H1 (cell line): ENCODE data around the gene FNDC10. TPM values are rescaled to one million over a fixed set of nuclear protein-coding genes. Genes with fewer than 3 reads are reported as not detected.
"Not testable (repeated sequence)": the region's sequence is repeated elsewhere in the genome, so short reads cannot be mapped to it uniquely, and the experiment has no call there.

Experiments
- CTCF ChIA-PET: fragments of 300-600 bp; sonication (Branson Sonifier 250); formaldehyde crosslinking; loops from one replicate; lab custom pipeline; 2021; ENCODE audit not compliant: partially characterized antibody; lab: Charles Lee
- POLR2A ChIA-PET: fragments of 300-600 bp; sonication (Branson Sonifier 250); formaldehyde crosslinking; loops from one replicate; lab custom pipeline; 2021; ENCODE audit warnings: inconsistent platforms; ENCODE audit not compliant: partially characterized antibody; lab: Charles Lee
- DNase-seq, 2 experiments: peaks; one replicate each; pipeline versions ENCODE4 v3.0.0 to v3.0.0-alpha.2; 2010 to 2022; ENCODE audit warnings: low spot score in 2 of 2, low read depth in 1 of 2, mixed read lengths in 1 of 2
- FAIRE-seq: peaks from 2 replicates; lab custom pipeline; 2011; peaks lifted over from hg19 to GRCh38; lab: Jason Lieb, UNC
- H2AFZ ChIP-seq: 2 replicates; pipeline ENCODE4 v1.8.1; 2012; ENCODE audit warnings: low read length, inconsistent platforms
- H2AK5ac ChIP-seq: 2 replicates; pipeline ENCODE4 v1.6.1; 2013; ENCODE audit warnings: low read depth, low read length
- H2BK120ac ChIP-seq: replicated peaks from 2 replicates; pipeline ENCODE3; 2013; ENCODE audit warnings: low read depth, low read length, inconsistent platforms
- H2BK12ac ChIP-seq: 2 replicates; pipeline ENCODE4 v1.6.1; 2013; ENCODE audit warnings: low read depth, low read length
- H2BK15ac ChIP-seq: 2 replicates; pipeline ENCODE4 v1.6.1; 2013; ENCODE audit warnings: low read length
- H2BK20ac ChIP-seq: 2 replicates; pipeline ENCODE4 v1.6.1; 2013; ENCODE audit warnings: low read length
- H2BK5ac ChIP-seq: 2 replicates; pipeline ENCODE4 v1.6.1; 2013; ENCODE audit warnings: low read depth, low read length
- H3K14ac ChIP-seq: 2 replicates; pipeline ENCODE4 v1.6.1; 2013; ENCODE audit warnings: inconsistent platforms; ENCODE audit not compliant: insufficient read length
- H3K18ac ChIP-seq: 2 replicates; pipeline ENCODE4 v1.6.1; 2013; ENCODE audit warnings: low read length; ENCODE audit errors: extremely low read depth
- H3K23ac ChIP-seq: 2 replicates; pipeline ENCODE4 v1.6.1; 2013; ENCODE audit warnings: inconsistent platforms; ENCODE audit not compliant: insufficient read length
- H3K23me2 ChIP-seq: 2 replicates; pipeline ENCODE4 v1.6.1; 2013; ENCODE audit warnings: low read depth, low read length
- H3K27ac ChIP-seq: 2 replicates; pipeline ENCODE4 v1.6.1; 2011; ENCODE audit warnings: low read depth, low read length, inconsistent platforms
- H3K27me3 ChIP-seq, 4 experiments: replicated peaks in 1 of 4; 1 replicate in 1 of 4; 2 replicates in 3 of 4; pipeline versions ENCODE4 v1.6.1 to v1.8.1; 2011 to 2013; ENCODE audit warnings: low read length in 3 of 4, mild to moderate bottlenecking in 3 of 4, inconsistent platforms in 2 of 4, mixed read lengths in 2 of 4, moderate library complexity in 1 of 4; ENCODE audit not compliant: control insufficient read depth in 3 of 4, insufficient read depth in 3 of 4; ENCODE audit errors: extremely low read depth in 1 of 4
- H3K36me3 ChIP-seq, 4 experiments: 2 replicates each; pipeline versions ENCODE4 v1.6.1 to v1.8.1; 2011 to 2013; ENCODE audit warnings: mild to moderate bottlenecking in 4 of 4, low read length in 3 of 4, moderate library complexity in 2 of 4, control low read depth in 1 of 4, inconsistent platforms in 1 of 4; ENCODE audit not compliant: insufficient read depth in 4 of 4, control insufficient read depth in 2 of 4
- H3K4ac ChIP-seq: replicated peaks from 2 replicates; pipeline ENCODE3; 2013; ENCODE audit warnings: low read length, low read depth, mixed read lengths, inconsistent platforms; ENCODE audit not compliant: insufficient read length
- H3K4me1 ChIP-seq, 4 experiments: replicated peaks in 1 of 4; 1 replicate in 1 of 4; 2 replicates in 3 of 4; pipeline versions ENCODE4 v1.6.1 to v1.8.1; 2011 to 2013; ENCODE audit warnings: low read length in 3 of 4, inconsistent platforms in 2 of 4, mixed read lengths in 1 of 4; ENCODE audit not compliant: insufficient read depth in 4 of 4, control insufficient read depth in 3 of 4
- H3K4me2 ChIP-seq, 2 experiments: 2 replicates each; pipeline versions ENCODE4 v1.6.1 to v1.8.1; 2011 to 2013; ENCODE audit warnings: low read depth in 2 of 2, low read length in 2 of 2, control low read depth in 1 of 2, inconsistent platforms in 1 of 2, mild to moderate bottlenecking in 1 of 2; ENCODE audit not compliant: insufficient read depth in 1 of 2
- H3K4me3 ChIP-seq, 4 experiments: fragments of 200-600, 300-600 bp in 1 of 4; sonication (generic), shearing (Covaris generic), sonication (Bioruptor Twin) in 1 of 4; 2 replicates each; pipeline versions ENCODE4 v1.5.1 to v1.8.1; 2011 to 2016; ENCODE audit warnings: low read length in 4 of 4, low read depth in 3 of 4, control low read depth in 2 of 4, inconsistent platforms in 2 of 4, mild to moderate bottlenecking in 2 of 4, mixed read lengths in 1 of 4, moderate library complexity in 1 of 4; ENCODE audit not compliant: insufficient read depth in 2 of 4; ENCODE audit errors: extremely low read depth in 1 of 4
- H3K56ac ChIP-seq: replicated peaks from 2 replicates; pipeline ENCODE3; 2013; ENCODE audit warnings: low read depth, mild to moderate bottlenecking, mixed read lengths, low read length, inconsistent platforms; ENCODE audit not compliant: insufficient read length
- H3K79me1 ChIP-seq: 2 replicates; pipeline ENCODE4 v1.6.1; 2013; ENCODE audit warnings: low read depth, low read length, control low read depth
- H3K79me2 ChIP-seq, 2 experiments: 2 replicates each; pipeline versions ENCODE4 v1.6.1 to v1.8.1; 2012 to 2013; ENCODE audit warnings: low read length in 2 of 2, mild to moderate bottlenecking in 2 of 2, inconsistent platforms in 1 of 2; ENCODE audit not compliant: insufficient read depth in 2 of 2, control insufficient read depth in 1 of 2
- H3K9ac ChIP-seq, 4 experiments: replicated peaks in 1 of 4; 1 replicate in 1 of 4; 2 replicates in 3 of 4; pipeline versions ENCODE4 v1.6.1 to v1.8.1; 2011 to 2013; ENCODE audit warnings: low read depth in 3 of 4, low read length in 3 of 4, control low read depth in 2 of 4, mild to moderate bottlenecking in 2 of 4, moderate library complexity in 2 of 4, inconsistent platforms in 1 of 4; ENCODE audit errors: extremely low read depth in 1 of 4
- H3K9me3 ChIP-seq, 2 experiments: 2 replicates each; pipeline versions ENCODE4 v1.6.1 to v1.8.1; 2012 to 2013; ENCODE audit warnings: mild to moderate bottlenecking in 2 of 2, moderate library complexity in 2 of 2, control low read depth in 1 of 2, inconsistent platforms in 1 of 2, low read depth in 1 of 2, low read length in 1 of 2, mixed read lengths in 1 of 2; ENCODE audit not compliant: insufficient read depth in 2 of 2
- H4K20me1 ChIP-seq, 2 experiments: replicated peaks in 1 of 2; 2 replicates each; pipeline versions ENCODE3 to v1.8.1; 2011 to 2013; ENCODE audit warnings: inconsistent platforms in 2 of 2, low read length in 2 of 2, mild to moderate bottlenecking in 1 of 2; ENCODE audit not compliant: insufficient read depth in 2 of 2, control insufficient read depth in 1 of 2
- H4K5ac ChIP-seq: 2 replicates; pipeline ENCODE4 v1.6.1; 2013; ENCODE audit warnings: low read length, low read depth, mixed read lengths, inconsistent platforms; ENCODE audit not compliant: insufficient read length
- H4K8ac ChIP-seq: 2 replicates; pipeline ENCODE4 v1.8.0; 2013; ENCODE audit warnings: mild to moderate bottlenecking, moderate library complexity, low read length, inconsistent platforms; ENCODE audit not compliant: insufficient read depth; ENCODE audit errors: extremely low read depth
- H4K91ac ChIP-seq: replicated peaks from 2 replicates; pipeline ENCODE3; 2013; ENCODE audit warnings: low read length, mixed read lengths, inconsistent platforms; ENCODE audit not compliant: insufficient read length
- WGBS, 2 experiments: shearing (Covaris generic) in 1 of 2; methylation state at CpG; one replicate each; pipeline versions ENCODE4 v1.1.6 to v1.1.7; 2013 to 2015; ENCODE audit warnings: low lambda C conversion rate in 2 of 2, mixed read lengths in 2 of 2, inconsistent platforms in 1 of 2, low coverage in 1 of 2, missing lambda C conversion rate in 1 of 2; ENCODE audit not compliant: insufficient replicate concordance in 2 of 2, insufficient coverage in 1 of 2, insufficient read length in 1 of 2; ENCODE audit errors: extremely low coverage in 1 of 2, missing lambda C conversion rate in 1 of 2; 5-methylcytosine and 5-hydroxymethylcytosine counted together
- polyA plus RNA-seq, 7 experiments: library from polyadenylated mRNA; depleted of rRNA in 3 of 7; stranded (reverse) in 5 of 7; unstranded in 2 of 7; fragments of >200 nt in 5 of 7; fragments of 200-250 nt in 2 of 7; gene quantifications; 1 replicate in 5 of 7; 2 replicates in 1 of 7; 4 replicates in 1 of 7; pipeline versions ENCODE4 v1.2.1 to v1.2.3, GENCODE V29; 2011 to 2013; ENCODE audit warnings: missing spikeins in 2 of 7, mixed read lengths in 2 of 7
- total RNA-seq: library from RNA; stranded (reverse); fragmentation: NEBNext Ultra II Directional; extraction: Animal tissue kit (Norgen Biotek cat#: 25700); gene quantifications from 2 replicates; pipeline ENCODE4 v1.2.1, GENCODE V29; 2021

The FNDC10 gene
- total and polyA plus RNA-seq, 2 of the 8 experiments (the other 6 are each of a cell fraction or from before 2014, with no cell fraction given) = 19.0 to 21.8 TPM

DNA sequence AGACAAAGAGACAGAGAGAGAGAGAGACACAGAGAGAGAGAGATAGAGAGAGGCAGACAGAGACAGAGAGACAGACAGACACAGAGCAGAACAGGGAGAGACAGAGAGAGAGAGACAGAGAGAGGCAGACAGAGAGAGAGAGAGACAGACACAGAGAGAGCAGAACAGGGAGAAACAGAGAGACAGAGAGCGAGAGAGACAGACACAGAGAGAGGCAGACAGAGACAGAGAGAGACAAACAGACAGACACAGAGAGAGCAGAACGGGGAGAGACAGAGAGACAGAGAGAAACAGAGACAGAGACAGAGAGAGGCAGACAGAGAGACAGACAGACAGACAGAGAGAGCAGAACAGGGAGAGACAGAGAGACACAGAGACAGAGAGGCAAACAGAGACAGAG, 4.6 kb downstream of the FNDC10 start:
- FAIRE-seq, POLR2A ChIA-PET, H3K4me3 ChIP-seq: not testable (repeated sequence)

More for the DNA sequence above, 4.6 kb downstream of the FNDC10 start:
- peaks cover 7 to 23% (median 20%) of the 10 kb centered on the region in 4 experiments for H3K27me3 ChIP-seq
- H3K23ac ChIP-seq, H3K18ac ChIP-seq, H4K91ac ChIP-seq, H3K56ac ChIP-seq, H3K79me2 ChIP-seq, H3K4me2 ChIP-seq, H4K8ac ChIP-seq, H3K4ac ChIP-seq, H2BK5ac ChIP-seq, DNase-seq, CTCF ChIA-PET, H3K36me3 ChIP-seq, H2AFZ ChIP-seq, H3K9me3 ChIP-seq, H4K20me1 ChIP-seq, H2BK12ac ChIP-seq, H3K79me1 ChIP-seq, H3K9ac ChIP-seq, H3K14ac ChIP-seq, H2BK20ac ChIP-seq, H3K27ac ChIP-seq, H4K5ac ChIP-seq, H2BK120ac ChIP-seq, H2BK15ac ChIP-seq, H2AK5ac ChIP-seq: not testable (repeated sequence)
- 92% methylated on average over 2 of the region's 2 CpGs; no CpG with 5 or more reads in 1 of the 2 experiments for WGBS, 2 experiments
- peaks cover 11% of the 10 kb centered on the region; the same call in 1 of the 2 replicates for H3K23me2 ChIP-seq
- peaks cover 0 to 20% (median 16%) of the 10 kb centered on the region in 4 experiments; a peak in 6 of 7 replicates for H3K4me1 ChIP-seq
